Measurements from ENCODE around the gene RRAS.
"Not testable (repeated sequence)": the region's sequence is repeated elsewhere in the genome, so short reads cannot be mapped to it uniquely, and the experiment has no call there.

RRAS gene

GRCh38 chr19:49626226-49626625 lies 13.7 kb downstream of the RRAS start:
- DNase-seq = no peak

GRCh38 chr19:49624967-49625910 lies 14.7 kb downstream of the RRAS start:
- no peak for DNase-seq

- DNase-seq = not testable (repeated sequence)
These were observed 22.1 kb downstream of the RRAS start for GRCh38 chr19:49617860-49618259.

GRCh38 chr19:49616945-49617344 lies 23.0 kb downstream of the RRAS start:
- DNase-seq = no peak

- no peak for DNase-seq
These were observed 23.4 kb downstream of the RRAS start for GRCh38 chr19:49616532-49616931.

GRCh38 chr19:49615861-49616260 lies 24.1 kb downstream of the RRAS start:
- no peak for DNase-seq

- DNase-seq = no peak
These were observed 25.7 kb downstream of the RRAS start for GRCh38 chr19:49614096-49614833.

GRCh38 chr19:49613374-49613773 lies 26.6 kb downstream of the RRAS start:
- DNase-seq = no peak

GRCh38 chr19:49609499-49610092 lies 30.3 kb downstream of the RRAS start:
- no peak for DNase-seq

GRCh38 chr19:49605605-49606004 lies 34.3 kb downstream of the RRAS start:
- DNase-seq = no peak

- no peak for DNase-seq
These were observed 37.1 kb downstream of the RRAS start for GRCh38 chr19:49602806-49603205.

- DNase-seq = no peak
These were observed 38.4 kb downstream of the RRAS start for GRCh38 chr19:49601482-49602038.

- no peak for DNase-seq
These were observed 40.3 kb downstream of the RRAS start for GRCh38 chr19:49599378-49600295.

- DNase-seq = no peak
These were observed 42.3 kb downstream of the RRAS start for GRCh38 chr19:49597703-49597974.

GRCh38 chr19:49596954-49597702 lies 42.8 kb downstream of the RRAS start:
- DNase-seq = no peak

- DNase-seq = no peak
These were observed 43.5 kb downstream of the RRAS start for GRCh38 chr19:49596407-49596806.

- DNase-seq = no peak
These were observed 44.0 kb downstream of the RRAS start for GRCh38 chr19:49595819-49596404.

GRCh38 chr19:49594993-49595818 lies 44.7 kb downstream of the RRAS start:
- DNase-seq = no peak

GRCh38 chr19:49594157-49594992 lies 45.6 kb downstream of the RRAS start:
- no peak for DNase-seq
